Measurements from ENCODE around the gene EIF3F.

DNA sequence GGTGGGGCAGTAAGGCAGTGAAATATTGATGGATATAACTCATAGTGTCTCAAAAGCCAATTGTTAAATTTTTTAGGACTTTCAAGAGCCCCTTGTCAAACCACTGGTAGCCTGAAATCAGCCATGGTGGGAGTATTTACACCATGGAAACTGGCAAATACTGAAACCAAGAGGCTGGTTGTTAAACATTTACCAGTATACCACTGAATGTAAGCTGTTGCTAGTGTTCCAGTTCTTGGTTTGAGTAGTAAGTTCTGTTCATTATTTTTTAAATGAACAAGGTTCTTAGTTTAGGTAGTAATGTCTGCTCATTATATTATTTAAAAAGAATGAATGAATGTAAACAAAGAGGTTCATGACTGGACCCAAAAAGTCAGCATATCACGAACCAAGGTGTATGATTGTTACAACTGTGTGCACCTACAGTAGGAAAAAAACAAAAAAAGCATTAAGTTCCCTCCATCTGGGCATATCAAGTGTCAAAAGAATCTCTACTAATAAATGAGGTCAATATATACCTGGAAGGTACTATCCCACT lies 4.5 kb upstream of the EIF3F start:
- no peak for TF ChIP-seq POLR2A (IDR thresholded peaks at IDR 0.05; ENCODE audit: low read depth, low read length)
- TF ChIP-seq, protein P1, sequence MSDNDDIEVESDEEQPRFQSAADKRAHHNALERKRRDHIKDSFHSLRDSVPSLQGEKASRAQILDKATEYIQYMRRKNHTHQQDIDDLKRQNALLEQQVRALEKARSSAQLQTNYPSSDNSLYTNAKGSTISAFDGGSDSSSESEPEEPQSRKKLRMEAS (IDR thresholded peaks at IDR 0.05; ENCODE audit: low read depth, low read length) = no peak
- no peak for TF ChIP-seq GABPA (IDR thresholded peaks at IDR 0.05; ENCODE audit: low read depth)
